HL-60/S4 (cell line): ENCODE measurements around the gene TMTC2.
"Not testable (repeated sequence)": the region's sequence is repeated elsewhere in the genome, so short reads cannot be mapped to it uniquely, and the experiment has no call there.

ENCODE experiments used
- in situ Hi-C: fragments of 300-500 bp; cut with MboI; formaldehyde crosslinking; loops from 2 replicates; pipeline ENCODE4 v1.14.3; 2022; ENCODE audit warnings: low sequenced_read_pairs

Gene TMTC2

DNA sequence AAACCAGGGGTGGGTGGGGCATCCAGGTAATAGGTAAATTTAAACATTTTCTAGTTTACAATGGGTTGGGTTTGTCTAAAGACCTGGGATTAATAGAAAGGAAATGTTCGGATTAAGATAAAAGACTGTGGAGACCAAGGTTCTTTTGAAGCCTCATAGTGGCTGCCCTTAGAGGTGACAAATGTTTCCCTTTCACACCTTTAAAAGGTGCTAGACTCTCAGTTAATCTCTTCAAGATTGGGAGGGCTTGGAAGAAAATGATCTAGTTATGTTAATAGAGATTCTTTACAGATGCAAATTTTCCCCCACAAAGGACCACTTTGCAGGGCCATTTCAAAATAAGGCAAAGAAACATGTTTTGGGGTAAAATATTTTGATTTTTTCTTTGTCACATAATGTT, 39.0 kb downstream of the TMTC2 start:
- in situ Hi-C loops, result no loop called here

DNA sequence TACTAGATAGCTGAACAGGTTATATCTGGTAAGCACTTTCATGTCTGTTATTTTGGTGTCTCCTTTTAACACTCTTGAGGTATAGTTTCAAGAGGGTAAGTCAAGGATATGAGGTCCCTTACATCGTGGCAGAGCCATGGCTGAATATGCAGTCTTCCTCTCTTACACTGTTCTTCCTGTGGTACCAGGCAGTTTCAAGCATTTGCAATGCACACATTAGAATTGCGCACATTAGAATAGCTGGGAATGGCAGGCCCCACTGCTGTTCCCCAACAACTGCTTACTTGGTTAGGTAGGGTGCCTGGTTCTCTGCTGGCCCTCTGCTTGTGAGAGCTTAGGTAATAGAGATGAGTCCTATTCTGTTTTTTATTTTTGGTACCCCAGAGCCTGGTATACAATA, 41.2 kb downstream of the TMTC2 start:
- in situ Hi-C loops, result no loop called here

DNA sequence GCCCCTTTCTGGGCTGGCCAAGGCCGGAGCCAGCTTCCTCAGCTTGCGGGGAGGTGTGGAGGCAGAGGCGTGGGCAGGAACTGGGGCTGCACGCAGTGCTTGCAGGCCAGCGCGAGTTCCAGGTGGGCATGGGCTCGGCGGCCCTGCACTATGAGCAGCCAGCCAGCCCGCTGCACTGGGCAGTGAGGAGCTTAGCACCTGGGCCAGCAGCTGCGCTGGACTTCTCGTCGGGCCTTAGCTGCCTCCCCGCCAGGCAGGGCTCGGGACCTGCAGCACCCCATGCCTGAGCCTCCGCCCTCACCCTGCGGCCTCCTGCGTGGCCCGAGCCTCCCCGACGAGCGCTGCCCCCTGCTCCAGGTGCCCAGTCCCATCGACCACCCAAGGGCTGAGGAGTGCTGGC, 42.0 kb downstream of the TMTC2 start:
- in situ Hi-C loops, result no loop called here

DNA sequence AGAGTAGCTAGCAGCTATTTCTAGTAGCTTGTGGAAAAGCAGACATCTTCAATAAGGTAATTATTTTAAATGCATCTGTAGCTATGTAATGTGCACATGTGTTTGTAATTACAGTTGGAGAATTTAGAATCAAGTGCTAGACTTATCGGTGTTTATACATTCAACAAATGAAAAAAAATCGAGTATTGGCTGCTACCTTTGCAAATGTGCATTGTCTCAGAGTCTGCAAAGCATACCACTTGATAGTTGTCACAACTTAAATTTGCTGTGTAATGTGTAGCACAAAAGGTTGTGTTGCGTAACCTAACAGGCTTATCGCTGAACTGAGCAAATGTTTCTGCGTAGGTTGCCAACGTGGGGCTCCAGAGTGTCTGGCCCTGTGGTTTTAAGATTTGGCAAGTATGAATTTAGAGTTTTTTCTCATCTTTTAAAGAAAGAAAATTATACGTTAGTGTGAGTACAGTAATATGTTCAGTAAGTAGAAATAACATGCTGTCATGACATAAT, 44.3 kb downstream of the TMTC2 start:
- in situ Hi-C loops, result no loop called here

DNA sequence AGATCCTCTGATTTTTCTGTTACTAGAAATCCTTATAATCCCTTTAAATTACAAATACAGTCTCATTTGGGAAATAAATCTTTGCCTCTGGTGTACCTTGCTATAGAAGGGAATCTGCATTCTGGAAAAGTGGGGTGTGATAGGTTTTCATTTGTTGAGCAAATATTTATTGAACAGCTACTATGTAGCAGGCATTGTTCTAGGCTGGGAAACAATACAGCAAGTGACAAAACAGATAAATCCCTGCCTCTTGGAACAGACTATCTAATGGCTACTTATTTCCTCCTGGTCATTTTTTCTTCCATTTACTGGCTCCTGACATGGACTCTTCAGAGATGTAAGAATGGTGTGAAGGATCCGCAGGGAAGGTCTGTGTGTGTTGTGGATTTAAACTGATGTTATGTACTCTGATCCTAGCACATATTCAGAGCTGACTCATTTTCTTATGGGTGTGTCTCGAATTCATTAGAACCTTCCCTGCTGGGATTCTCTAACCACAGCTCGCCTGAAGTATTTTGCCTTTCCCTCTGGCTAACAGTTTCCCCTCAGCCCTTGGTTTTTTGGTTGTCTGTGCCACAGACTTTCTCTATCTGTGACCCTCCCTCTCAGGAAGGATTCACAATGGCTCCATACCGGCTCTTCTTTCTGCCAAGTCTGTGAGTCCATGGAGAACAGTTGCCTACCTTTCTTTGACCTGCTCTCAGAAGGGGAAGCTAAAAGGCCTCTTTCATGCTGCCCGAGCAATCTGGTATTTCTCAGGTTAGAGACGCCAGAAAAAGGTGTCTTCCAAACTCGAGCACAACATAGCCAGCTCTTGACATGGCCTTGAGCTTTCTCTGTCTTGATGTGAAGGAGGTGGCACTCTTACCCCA, 53.7 kb downstream of the TMTC2 start:
- in situ Hi-C loops, result no loop called here

DNA sequence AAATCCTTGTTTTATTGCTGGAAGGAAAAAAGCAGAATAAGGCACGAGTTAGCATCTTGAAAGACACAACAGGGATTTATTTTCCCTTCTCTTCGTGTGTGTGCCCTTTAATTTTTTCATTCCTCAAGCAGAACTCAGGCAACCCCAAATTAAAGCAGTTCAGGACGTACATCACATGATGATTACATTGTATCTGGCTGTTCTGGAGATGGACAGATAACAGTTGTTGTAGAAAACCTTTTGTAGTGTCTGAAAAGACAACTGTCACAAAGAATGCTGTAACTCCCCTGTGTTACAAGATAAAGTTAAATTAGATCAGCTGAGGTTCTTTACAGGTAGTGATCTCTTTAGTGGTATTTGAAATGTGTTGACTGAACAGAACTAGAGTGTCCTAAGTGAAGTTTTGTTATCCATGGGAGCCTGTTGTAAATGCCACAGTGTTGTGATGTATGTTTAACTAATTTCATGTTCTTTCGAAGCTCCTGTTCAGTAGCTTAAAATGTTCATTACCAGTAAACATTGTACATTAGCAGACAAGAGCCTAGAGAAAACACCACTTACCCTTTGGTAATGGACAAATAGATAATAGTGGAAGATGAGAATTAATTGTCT, 58.5 kb downstream of the TMTC2 start:
- in situ Hi-C loops, result no loop called here

DNA sequence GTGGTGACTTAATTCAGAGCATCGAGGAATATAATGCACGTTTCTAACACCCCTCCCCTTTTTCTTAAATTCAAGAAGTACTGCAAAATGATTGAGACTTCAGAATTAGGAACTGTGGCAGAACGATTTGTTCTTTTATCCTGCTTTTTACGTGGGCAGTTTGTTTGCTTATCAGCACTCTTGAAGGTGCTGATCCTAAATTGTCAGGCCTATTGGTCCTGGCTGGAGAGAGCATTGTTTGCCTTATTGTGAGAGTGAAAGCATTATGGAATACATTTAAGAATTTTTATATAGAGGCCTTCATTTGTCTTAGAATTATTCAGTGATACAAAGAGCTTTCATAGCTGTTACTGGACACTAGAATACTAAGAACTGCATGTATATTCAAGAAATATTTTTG, 59.1 kb downstream of the TMTC2 start:
- in situ Hi-C loops, result no loop called here

DNA sequence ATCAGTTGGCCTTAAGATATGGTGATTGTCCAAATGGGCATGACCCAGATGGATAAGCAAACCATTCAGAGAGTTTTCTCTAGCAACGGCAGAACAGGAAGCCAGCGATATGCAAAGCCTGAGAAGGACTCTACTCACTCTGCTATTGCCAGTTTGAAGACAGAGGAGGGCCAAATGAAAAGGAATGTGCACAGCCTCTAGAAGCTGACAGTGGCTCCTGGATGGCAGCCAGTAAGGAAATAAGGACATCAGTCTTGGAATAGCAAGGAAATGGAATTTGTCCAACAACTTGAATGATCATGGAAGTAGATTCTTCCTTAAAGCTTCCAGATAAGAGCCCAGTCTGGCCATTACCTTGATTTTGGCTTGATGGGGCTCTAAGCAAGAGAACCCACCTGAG, 60.0 kb downstream of the TMTC2 start:
- in situ Hi-C loops, result no loop called here

DNA sequence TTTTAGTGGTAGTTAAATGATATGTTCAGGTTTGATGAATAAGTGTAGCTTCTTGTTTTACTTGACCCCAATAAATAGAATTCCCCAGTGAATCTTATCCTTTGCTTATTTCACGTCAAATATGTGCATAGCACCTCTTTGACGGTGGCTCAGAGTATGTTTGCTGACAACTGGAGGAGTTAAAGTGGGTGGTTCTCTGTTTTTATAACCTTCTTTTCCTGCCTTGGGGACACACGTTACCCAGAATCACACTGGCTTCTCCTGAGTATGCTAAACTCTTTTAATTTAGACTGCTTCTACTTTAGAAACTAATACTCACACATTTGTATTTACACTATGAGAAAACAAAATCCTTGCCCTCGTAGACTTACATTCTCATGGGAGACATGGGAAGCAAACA, 62.3 kb downstream of the TMTC2 start:
- in situ Hi-C loops, result no loop called here

DNA sequence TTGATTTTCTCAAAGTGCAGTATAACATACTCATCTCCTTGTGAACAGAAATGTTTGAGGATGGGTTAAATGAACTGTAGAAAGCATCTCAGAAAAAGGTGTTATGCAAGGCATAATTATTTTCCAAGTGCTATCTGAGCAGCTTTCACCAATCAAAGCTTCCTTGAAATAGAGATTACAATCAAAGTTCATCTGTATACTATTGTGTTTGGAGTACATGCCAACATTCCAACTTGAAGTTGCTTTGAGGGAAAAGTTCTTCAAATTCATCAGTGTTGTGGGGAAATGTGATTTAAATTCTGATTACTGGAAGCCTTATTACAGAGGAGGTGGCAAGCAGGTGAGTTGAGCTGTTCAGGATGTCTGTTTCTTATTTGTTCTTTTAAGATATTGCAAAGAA, 68.2 kb downstream of the TMTC2 start:
- in situ Hi-C loops, result no loop called here

DNA sequence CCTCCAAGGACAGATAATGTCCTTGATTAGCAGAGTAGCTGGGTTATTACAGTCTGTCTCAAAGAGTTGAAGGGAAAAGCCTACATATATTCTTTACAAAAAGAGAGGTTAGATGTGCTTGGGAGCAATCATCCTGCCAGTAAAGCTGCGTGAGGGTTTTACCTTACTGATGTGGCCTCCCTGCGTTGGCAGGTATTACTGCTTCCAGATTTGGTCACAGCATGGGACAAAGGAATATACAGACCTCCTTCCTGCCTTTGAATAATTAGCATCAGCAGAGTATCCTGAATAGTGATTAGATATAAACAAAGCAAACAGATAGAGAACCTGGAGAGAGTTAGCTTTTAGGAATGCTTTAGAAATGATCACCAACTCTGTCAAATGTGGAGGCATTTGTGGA, 69.6 kb downstream of the TMTC2 start:
- in situ Hi-C loops, result no loop called here

DNA sequence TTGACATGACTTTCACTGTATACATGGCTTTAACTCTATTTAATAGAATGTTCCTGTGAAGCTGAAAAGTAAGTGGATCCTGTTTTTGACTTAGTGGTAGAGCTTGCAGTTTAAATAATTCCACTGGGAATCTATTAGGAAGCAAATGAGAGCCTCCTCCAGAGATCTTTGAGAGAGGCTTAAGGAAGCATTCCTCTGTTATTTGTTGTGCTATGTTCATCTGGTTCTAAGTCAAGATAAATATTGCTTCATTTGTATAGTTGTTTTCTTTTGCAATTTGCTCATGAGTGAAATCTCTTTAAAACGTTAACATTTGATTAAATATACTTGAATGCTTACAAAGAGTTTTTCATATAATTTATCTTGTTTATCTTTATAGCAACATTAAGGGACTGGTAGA, 70.4 kb downstream of the TMTC2 start:
- in situ Hi-C loops, result no loop called here

DNA sequence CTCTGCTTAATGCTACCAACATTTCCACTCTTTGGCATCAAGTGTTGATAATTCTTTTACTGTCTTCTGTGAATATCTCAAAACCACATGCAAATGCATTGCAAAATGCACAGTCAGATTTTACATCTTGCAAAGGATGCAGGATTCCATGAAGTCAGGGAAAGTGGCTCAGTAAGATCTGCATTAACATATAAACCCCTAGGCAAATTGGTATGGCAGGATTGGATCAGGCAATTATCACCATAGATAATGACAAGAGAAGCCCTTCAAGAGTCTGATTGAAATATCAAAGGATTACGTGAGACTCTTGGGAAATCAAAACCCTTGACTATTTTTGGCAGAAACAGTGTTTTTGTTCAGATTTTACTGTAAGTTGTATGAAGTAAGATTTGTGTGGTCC, 71.0 kb downstream of the TMTC2 start:
- in situ Hi-C loops, result no loop called here

DNA sequence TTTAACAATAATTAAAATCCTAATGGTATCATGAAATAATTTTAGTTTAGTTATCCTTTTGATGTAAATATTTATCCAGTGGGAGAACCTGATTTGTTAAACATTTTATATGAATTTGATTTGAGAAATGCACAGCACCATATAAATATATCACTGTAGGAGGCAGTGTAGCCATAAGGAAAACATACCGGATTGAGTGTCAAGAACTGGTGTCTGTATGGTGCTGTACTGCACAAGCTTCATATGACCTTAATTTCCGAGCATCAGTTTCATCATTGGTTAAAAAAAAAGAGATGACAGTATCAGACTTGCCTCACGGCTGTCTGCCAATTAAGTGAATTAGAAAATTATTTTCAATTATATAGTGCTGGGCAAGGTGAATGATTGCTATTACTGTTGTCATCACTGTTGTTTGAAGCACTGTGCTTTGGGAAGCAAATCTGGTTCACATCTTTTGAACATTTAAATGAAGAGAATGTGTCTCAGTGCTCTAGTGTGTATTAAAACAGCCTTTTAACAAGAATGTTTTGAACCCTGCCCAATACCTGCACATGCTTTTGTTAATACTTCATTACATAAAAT, 72.1 kb downstream of the TMTC2 start:
- in situ Hi-C loops, result no loop called here

DNA sequence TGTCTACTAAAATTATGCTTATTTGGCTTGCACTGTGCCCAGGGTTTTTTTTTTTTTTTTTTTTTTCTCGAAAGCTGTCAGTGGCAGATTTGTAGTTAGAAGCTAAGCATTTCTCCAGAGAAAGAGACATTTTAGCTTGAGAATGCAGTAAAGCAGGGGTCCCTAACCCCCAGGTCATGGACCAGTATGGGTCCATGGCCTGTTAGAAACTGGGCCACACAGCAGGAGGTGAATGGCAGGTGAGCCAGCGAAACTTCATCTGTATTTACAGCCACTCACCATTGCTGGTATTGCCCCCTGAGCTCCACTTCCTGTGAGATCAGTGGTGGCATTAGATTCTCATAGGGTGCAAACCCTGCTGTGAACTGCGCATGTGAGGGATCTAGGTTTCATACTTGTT, 73.7 kb downstream of the TMTC2 start:
- in situ Hi-C loops, result no loop called here

DNA sequence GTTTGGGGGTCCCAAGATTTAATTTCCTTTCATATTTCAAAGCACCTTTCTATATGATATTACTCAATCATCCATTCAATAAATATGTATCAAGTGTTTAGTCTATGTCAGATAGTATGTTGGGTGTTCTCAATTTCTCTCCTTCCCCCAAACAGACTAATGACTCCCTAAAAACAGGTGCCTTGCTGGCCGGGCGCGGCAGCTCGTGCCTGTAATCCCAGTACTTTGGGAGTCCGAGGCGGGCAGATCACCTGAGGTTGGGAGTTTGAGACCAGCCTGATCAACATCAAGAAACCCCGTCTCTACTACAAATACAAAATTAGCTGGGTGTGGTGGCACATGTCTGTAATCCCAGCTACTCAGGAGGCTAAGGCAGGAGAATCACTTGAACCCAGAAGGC, 78.5 kb downstream of the TMTC2 start:
- in situ Hi-C loops, result not testable (repeated sequence)

DNA sequence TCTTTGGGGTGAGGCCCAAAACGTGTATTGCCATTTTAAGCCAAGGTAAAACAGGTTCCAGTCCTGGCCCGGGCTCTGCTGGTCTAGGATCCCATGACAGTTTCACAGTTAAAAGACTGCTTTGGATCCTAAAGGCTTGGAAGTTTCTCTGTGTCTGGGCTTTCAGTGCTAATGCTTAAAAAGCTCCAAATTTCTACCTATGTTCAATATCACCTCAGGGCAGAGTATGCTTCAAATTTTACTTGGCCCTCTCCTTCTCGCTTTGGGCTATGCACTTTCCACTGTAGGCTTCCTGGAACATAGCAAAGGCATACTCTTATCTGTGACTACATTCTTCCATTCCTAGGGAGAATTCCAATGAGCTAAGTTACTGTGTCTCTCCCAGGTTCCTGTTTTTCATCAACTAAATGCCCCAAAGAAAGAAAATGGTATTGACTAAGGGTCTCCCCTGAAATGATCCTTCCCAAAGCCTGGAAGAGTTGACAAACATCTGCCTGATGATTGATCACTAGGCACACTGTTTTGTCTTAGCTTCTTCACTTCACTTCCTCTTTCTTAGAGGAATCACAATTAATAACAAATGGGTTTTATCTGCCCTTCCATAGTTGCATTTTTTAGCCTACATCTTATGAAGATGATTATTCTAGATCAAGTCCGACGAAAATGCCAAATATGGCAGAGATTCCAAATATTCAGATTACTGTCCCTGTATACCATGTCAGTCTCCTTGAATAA, 79.4 kb downstream of the TMTC2 start:
- in situ Hi-C loops, result no loop called here

DNA sequence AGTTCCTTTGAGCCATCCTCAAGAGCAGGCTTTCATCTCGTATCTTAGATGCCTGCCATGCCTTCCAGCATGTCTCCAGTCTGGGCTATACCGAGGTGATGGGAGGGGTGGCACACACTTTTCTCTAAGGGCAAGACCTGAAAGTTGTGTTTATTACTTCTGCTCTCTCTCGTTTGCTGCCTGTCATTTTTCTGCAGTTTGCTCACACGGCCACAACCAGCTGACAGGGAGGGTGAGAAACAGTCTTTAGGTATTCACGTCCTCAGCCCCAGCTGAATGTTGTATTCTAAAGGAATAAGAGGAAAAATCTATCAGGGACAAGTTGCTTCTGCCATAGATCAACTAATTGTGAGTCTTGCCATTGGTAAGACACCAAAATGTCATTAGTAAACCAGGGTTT, 88.0 kb downstream of the TMTC2 start:
- in situ Hi-C loops, result no loop called here

DNA sequence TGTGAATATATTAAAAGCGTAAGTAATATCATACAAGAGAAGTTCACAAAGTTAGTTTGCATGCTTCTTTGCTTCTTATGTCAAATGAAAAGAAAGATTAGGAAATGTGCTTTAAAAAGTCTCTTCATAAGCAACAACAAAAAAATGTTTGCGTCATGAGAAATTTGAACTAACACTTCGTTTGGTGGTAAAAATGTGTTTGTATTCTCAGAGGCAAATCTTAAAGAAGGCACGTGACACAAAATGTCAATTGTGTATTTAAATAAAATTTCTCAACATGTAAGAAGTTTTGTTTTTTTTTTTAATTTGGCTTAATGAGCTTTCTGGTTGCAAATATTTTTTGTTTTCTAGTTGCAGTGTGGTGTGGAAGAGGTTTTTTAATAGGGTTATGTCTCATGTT, 93.8 kb downstream of the TMTC2 start:
- in situ Hi-C loops, result no loop called here

DNA sequence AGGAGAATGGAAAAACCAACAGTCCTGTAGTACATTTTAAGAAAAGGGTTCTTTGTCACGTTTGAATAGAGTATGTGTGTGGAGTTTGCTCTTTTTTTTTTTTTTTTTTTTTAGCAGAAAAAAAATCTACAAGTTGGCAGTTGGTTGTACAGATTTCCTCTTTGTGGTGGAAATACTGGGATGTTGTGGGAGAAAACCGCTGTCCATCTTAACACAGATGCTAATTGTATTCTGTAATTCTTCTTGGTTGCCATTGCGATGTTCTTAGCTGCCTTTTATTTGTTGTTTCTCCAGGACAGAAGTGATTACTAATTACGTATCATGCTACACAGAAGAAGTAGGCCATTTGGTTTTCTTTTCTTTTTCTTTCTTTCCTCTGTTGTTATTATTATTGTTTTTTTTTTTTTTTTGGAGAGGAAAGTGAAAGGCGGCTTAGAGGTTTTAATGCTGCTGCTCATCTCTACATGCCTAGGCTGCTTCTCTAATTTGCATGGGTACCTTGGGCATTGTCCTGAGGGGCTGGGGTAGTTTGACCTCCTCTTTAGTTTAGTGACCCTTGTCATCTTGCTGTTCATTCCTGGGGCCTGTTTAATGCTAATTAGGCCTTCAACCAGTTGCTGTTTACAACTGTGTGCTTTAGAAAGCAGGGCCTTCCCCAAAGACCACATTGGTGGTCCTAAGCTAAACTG, 94.7 kb downstream of the TMTC2 start:
- in situ Hi-C loops, result no loop called here

DNA sequence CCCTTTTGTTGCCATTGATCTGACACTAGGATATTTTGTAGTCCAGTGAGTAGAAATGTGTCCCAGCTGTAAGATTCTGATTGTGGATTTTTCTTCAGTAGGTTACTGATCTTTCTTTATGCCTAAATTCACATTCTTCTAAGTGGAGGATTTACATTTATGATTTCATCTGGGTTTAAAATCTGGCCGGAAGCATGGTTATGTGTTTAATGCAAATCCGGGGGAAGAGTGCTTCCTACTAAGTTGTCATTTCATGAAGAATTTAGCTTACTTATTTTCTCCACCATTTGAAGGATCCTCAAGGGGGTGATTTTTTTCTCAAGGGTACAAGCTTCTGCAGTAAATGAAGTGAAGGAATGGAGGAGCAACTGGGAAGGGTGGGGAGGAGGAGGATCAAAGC, 96.7 kb downstream of the TMTC2 start:
- in situ Hi-C loops, result no loop called here
